Measurements from ENCODE around the gene IFFO2. TPM values are rescaled to one million over a fixed set of nuclear protein-coding genes. Genes with fewer than 3 reads are reported as not detected.

IFFO2 gene
- total RNA-seq, 3 donors from 2014 or later (not counting 1 experiment from before 2014, with no cell fraction given) = 52.4 to 105 (median 66.5) TPM

GRCh38 chr1:18974005-18974404 lies 17.5 kb upstream of the IFFO2 start:
- no peak for ATAC-seq
- intact Hi-C loops (cut with micrococcal nuclease) = no loop called here
- 86% methylated on average over 8 of the region's 8 CpGs for WGBS (ENCODE audit: insufficient coverage)
- DNase-seq = no peak
- H3K27me3 Mint-ChIP-seq (ENCODE audit: low read depth in 2 of 2) = peaks cover 0 to 7% of the 10 kb centered on the region in 2 donors
- H3K4me3 Mint-ChIP-seq = no peak overlapping the region
- H3K27me3 ChIP-seq (ENCODE audit: control insufficient read depth, insufficient read depth, low read length) = no peaks in the 10 kb centered on the region
- H3K4me3 ChIP-seq (ENCODE audit: low read length) = no peak overlapping the region
- no peaks in the 10 kb centered on the region for H3K9me3 Mint-ChIP-seq
- peaks cover 0 to 4% of the 10 kb centered on the region in 2 donors for H3K4me1 Mint-ChIP-seq
- H3K27ac Mint-ChIP-seq = no peak overlapping the region
- no peaks in the 10 kb centered on the region for H3K36me3 ChIP-seq (ENCODE audit: control insufficient read depth, insufficient read depth, low read length)
- no peaks in the 10 kb centered on the region for H3K36me3 Mint-ChIP-seq
- H3K9me3 ChIP-seq (ENCODE audit: control insufficient read depth, insufficient read depth, low read length) = no peaks in the 10 kb centered on the region
- H3K27ac ChIP-seq (ENCODE audit: low read length) = no peak overlapping the region
- H3K4me1 ChIP-seq (ENCODE audit: control insufficient read depth, insufficient read depth, low read length) = no peaks in the 10 kb centered on the region
- TF ChIP-seq CTCF (IDR thresholded peaks at IDR 0.05) = no peak

DNA sequence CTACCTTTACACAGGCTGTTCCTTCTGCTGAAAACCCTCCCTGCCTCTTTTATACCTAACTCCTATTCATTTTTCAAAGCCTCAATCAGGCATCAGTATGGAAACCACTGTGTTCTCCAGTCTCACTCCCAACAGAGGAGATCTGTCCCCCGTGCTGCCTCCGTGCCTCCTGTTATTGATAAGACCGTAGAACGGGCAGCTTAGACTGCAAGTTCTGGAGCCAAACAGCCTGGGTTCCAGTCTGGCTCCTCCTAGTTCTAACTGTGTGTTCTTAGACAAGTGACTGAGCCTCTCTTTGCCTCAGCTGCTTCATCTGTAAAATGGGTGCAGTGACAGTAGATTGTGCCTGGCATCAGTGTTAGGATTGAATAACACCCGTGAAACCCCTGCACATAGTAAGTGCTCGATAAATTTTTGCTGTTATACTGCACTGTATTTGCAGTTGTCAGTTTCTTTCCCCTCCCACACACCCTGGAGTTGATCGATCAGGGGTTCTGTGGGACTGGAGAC lies 17.0 kb upstream of the IFFO2 start:
- WGBS (ENCODE audit: insufficient coverage) = 85% methylated on average over 6 of the region's 7 CpGs
- Histone ChIP-seq H3K36me3 (ENCODE audit: control insufficient read depth, insufficient read depth, low read length) (no peaks in the 10 kb centered on the region), H3K27me3 (ENCODE audit: control insufficient read depth, insufficient read depth, low read length) (no peaks in the 10 kb centered on the region), H3K9me3 (ENCODE audit: control insufficient read depth, insufficient read depth, low read length) (no peaks in the 10 kb centered on the region), H3K4me3 (ENCODE audit: low read length) (no peak overlapping the region), H3K27ac (ENCODE audit: low read length) (no peak overlapping the region), H3K4me1 (ENCODE audit: control insufficient read depth, insufficient read depth, low read length) (no peaks in the 10 kb centered on the region)
- intact Hi-C loops (cut with micrococcal nuclease) = no loop called here
- no peaks in the 10 kb centered on the region for H3K9me3 Mint-ChIP-seq
- ATAC-seq (no peak), DNase-seq (no peak)
- no peak for TF ChIP-seq CTCF (IDR thresholded peaks at IDR 0.05)
- no peaks in the 10 kb centered on the region for H3K36me3 Mint-ChIP-seq
- H3K4me3 Mint-ChIP-seq = no peak overlapping the region
- no peak overlapping the region for H3K27ac Mint-ChIP-seq
- peaks cover 4 to 6% of the 10 kb centered on the region in 2 donors for H3K27me3 Mint-ChIP-seq (ENCODE audit: low read depth in 2 of 2)
- H3K4me1 Mint-ChIP-seq = peaks cover 0 to 4% of the 10 kb centered on the region in 2 donors

GRCh38 chr1:18972991-18973390 lies 16.5 kb upstream of the IFFO2 start:
- no peak for DNase-seq
- H3K9me3 Mint-ChIP-seq = no peaks in the 10 kb centered on the region
- no peak overlapping the region for H3K27ac ChIP-seq (ENCODE audit: low read length)
- 57% methylated on average over 7 of the region's 7 CpGs for WGBS (ENCODE audit: insufficient coverage)
- no peak for ATAC-seq
- no peaks in the 10 kb centered on the region for H3K4me1 ChIP-seq (ENCODE audit: control insufficient read depth, insufficient read depth, low read length)
- peaks cover 0 to 4% of the 10 kb centered on the region in 2 donors for H3K4me1 Mint-ChIP-seq
- H3K27ac Mint-ChIP-seq = no peak overlapping the region
- H3K4me3 ChIP-seq (ENCODE audit: low read length) = no peak overlapping the region
- no peaks in the 10 kb centered on the region for H3K36me3 Mint-ChIP-seq
- intact Hi-C loops (cut with micrococcal nuclease) = loop anchor here (1.0 kb wide), 2 partner anchors 66 to 89 kb away; no protein-coding TSS in a partner anchor
- H3K27me3 Mint-ChIP-seq (ENCODE audit: low read depth in 2 of 2) = peaks cover 5 to 8% of the 10 kb centered on the region in 2 donors
- no peak overlapping the region for H3K4me3 Mint-ChIP-seq
- H3K27me3 ChIP-seq (ENCODE audit: control insufficient read depth, insufficient read depth, low read length) = no peaks in the 10 kb centered on the region
- TF ChIP-seq CTCF (IDR thresholded peaks at IDR 0.05) = no peak
- H3K9me3 ChIP-seq (ENCODE audit: control insufficient read depth, insufficient read depth, low read length) = no peaks in the 10 kb centered on the region
- H3K36me3 ChIP-seq (ENCODE audit: control insufficient read depth, insufficient read depth, low read length) = no peaks in the 10 kb centered on the region

GRCh38 chr1:18972531-18972930 lies 16.1 kb upstream of the IFFO2 start:
- Mint-ChIP-seq H3K27ac (no peak overlapping the region), H3K4me3 (no peak overlapping the region), H3K4me1 (peaks cover 0 to 4% of the 10 kb centered on the region in 2 donors), H3K27me3 (ENCODE audit: low read depth in 2 of 2) (peaks cover 5 to 8% of the 10 kb centered on the region in 2 donors), H3K36me3 (no peaks in the 10 kb centered on the region), H3K9me3 (no peaks in the 10 kb centered on the region)
- no peak overlapping the region for H3K27ac ChIP-seq (ENCODE audit: low read length)
- ATAC-seq = peak; percentile 56 to 77 (median 73)
- peak in 1 of 2 donors; percentile 75 for DNase-seq
- intact Hi-C loops (cut with micrococcal nuclease) = loop anchor here (1.0 kb wide), 2 partner anchors 65 to 88 kb away; no protein-coding TSS in a partner anchor
- H3K36me3 ChIP-seq (ENCODE audit: control insufficient read depth, insufficient read depth, low read length) = no peaks in the 10 kb centered on the region
- H3K9me3 ChIP-seq (ENCODE audit: control insufficient read depth, insufficient read depth, low read length) = no peaks in the 10 kb centered on the region
- no peaks in the 10 kb centered on the region for H3K27me3 ChIP-seq (ENCODE audit: control insufficient read depth, insufficient read depth, low read length)
- H3K4me3 ChIP-seq (ENCODE audit: low read length) = no peak overlapping the region
- no peaks in the 10 kb centered on the region for H3K4me1 ChIP-seq (ENCODE audit: control insufficient read depth, insufficient read depth, low read length)
- peak; percentile 64 for TF ChIP-seq CTCF (IDR thresholded peaks at IDR 0.05)
- WGBS (ENCODE audit: insufficient coverage) = 0% methylated on average over 2 of the region's 2 CpGs

All from natural killer cell (primary cell).